Stimulated activated naive CD4-positive, alpha-beta T cell (primary cell): Measurements from ENCODE around the gene NABP2.
A peak's percentile ranks its signal among the peaks of the same experiment; 100 is the strongest.
"Not testable (repeated sequence)": the region's sequence is repeated elsewhere in the genome, so short reads cannot be mapped to it uniquely, and the experiment has no call there.

ENCODE experiments used
- DNase-seq, 6 experiments: peaks; one replicate each; lab custom pipeline; 2025; lab: John Stamatoyannopoulos, UW

NABP2 gene

DNA sequence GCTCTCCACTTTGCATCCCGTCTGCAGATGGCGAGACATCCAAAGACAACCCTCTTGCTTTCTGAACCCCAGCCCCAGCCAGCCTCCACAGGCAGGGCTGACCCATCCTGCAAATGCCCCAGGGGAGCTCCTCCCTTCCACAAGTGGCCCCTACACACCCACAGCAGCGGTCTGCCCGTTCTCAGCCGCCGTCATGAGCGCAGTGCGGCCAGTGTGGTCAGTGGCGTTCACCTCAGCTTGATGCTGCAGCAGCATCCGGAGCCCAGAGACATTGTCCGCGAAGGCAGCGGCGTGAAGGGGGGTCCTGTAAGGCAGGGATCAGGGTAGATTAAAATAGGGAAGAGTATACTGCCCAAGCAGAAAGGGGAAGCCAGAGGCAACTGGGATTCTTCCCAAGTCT is 20.4 kb downstream of the NABP2 start:
- no peak for DNase-seq

DNA sequence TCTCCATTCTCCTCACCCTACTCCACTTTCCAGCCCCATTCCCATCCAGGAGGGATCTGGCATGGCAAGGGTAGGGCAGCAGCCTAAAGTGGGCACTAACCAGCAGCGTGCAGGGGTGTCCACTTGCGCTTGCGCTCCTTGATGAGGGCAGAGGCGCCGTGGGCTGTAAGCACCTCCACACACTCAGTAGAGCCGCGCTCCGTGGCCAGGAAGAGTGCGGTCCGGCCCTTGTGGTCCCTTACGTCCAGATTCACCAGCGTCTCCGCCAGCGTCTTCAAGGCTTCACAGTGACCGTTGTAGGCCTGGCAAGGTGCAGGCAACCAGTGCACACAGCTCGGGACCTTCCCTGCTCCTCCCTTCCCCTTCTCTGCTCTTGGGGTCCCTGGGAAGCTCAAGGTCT is 23.8 kb downstream of the NABP2 start:
- no peak for DNase-seq

DNA sequence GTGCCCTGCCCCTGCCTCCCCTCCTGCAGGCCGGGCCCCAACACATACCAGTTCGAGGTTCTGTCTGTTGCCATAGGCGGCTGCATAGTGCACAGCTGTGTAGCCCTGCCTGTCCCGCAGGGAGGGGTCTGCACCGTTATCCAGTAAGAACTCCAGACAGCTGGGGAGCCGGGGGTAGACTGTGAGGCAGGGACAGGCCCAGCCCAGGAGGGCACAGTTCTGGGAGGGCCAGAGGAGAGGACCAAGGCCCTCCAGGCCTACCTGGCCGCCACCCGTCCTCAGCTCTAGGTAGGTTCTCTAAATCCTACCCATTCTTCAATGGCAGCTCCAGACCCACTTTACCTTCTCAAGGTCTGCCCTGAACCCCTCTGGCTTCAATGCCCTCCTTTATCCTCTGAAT is 24.6 kb downstream of the NABP2 start:
- DNase-seq = no peak

DNA sequence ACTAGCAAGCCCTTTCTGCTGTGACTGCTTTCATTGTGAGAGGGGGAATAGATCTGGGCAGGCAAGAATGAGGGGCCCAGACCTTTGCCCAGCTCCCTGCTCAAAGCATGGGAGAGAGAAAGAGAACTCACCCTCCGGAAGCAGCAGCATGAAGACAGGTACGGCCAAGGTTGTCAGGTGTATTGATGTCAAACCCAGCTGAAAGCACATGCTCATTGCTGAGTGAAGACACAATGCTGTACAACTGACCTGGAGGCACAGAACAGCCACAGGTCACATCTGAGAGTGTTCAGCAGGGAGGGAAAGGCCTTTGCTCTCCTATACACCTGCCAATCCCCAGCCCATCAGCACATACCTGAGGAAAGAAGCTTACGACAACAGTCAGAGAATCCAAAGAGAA is 28.5 kb downstream of the NABP2 start:
- DNase-seq = no peak

DNA sequence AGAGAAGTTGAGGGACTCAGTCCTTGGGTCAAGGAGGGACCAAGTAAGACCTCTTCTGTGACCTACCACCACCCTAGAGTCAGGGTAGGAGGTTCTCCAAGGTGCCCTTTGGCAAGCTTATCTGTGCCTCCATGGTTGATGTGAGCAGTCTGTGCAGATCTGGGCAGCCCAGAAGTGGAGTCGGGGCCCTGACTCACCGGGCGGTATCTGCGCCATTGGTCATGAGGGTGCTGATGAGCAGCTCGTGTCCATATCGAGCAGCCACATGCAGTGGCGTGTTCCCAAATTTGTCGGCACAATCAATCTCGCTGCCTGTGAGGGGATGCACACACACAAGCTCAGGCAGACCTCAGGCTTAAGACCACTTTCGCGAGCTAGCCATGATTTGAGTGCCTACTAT is 28.9 kb downstream of the NABP2 start:
- no peak for DNase-seq

DNA sequence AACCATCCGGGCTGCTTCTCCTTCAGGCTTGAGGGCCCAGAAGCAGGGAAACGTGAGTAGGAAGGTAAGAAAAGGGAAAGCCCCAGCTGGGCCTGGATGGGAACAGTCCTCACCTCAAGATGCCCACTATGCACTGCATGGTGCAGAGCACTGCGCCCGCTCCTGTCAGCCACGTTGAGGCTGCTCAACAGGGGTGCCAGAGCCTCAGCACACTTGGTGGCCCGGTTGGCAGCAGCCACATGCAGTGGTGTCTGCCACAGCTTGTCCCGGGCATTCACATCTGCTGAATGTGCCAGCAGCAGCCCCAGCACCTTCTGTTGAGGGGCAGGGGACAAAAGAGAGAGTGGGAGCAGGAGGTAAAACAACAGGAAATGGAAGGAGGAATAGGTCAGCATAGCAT is 31.5 kb downstream of the NABP2 start:
- DNase-seq = no peak

DNA sequence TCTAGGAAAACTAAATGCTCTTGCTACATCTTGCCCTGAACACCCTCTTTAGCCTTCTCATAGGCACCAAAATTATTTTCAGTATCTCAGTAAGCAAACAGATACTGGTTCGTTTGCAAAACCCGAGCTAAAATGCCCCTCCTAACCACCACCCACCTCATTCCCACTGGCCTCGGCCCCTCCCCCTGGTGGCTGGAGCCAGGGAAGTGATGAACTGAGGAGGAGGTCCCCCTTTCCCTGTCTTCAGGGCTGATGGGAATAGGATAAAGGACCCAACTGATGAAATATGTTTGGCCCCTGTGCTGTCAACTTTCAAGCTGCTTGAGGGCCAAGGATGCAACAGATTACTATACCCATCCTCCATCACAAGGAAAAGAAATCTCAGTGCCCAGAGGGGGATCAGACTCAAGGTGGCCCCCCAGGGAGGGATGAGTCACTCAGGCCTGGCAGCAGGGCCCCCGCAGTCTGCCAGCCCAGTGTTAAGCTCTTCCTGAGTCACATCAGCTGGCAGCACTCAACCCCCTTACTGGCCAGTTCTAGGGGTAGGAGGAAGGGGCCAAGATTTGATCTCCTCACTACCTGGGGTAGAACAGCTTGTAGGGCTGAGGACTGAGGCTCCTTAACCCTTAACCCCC is 32.3 kb downstream of the NABP2 start:
- no peak for DNase-seq

DNA sequence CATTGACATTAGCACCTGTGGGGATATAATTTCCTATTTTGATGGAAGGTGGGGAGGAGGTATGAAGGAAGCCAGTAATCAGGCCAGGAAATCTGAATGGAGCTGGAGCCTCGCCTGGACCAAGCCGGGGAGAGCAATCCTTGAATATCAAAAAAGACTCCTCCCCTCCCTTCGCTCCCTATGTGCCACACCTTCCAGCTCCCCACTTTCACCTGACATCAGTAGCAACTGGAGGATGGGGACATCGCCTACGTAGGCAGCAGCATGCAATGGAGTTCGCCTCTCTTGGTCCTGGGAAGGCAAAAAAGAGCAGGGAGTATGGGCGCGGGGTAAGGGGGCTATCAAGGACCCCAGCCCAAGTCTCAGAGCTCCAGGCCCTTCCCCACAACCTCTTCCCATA is 32.9 kb downstream of the NABP2 start:
- no peak for DNase-seq

DNA sequence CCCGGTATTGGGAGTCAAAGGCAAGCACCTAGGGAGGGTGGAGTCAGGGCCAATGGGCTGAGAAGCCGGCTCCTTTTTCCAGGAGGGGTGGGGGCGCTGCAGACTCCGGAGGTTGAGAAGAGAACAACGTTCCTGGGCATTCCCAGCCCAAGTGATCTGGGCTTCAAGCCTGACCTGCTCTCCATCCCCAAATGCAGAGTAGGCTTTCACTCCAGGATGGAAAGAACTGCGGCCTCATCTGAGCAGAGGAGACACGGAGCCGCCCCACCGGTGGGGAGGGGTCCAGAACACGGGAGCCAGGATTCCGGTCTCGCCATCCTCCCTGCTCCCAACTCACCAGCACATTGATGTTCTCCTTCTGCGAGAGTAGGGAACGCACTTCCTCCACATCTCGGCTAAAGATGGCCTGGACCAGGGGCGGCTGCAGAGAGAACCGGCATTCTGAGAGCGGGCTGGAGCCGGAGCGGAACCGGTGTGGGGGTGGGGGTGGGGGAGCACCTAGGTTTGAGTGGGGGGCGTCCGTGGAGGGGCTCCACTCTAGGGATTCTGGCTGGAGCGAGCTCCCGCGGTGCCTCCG is 33.4 kb downstream of the NABP2 start:
- peak in 1 of 6 experiments; percentile 25 for DNase-seq

DNA sequence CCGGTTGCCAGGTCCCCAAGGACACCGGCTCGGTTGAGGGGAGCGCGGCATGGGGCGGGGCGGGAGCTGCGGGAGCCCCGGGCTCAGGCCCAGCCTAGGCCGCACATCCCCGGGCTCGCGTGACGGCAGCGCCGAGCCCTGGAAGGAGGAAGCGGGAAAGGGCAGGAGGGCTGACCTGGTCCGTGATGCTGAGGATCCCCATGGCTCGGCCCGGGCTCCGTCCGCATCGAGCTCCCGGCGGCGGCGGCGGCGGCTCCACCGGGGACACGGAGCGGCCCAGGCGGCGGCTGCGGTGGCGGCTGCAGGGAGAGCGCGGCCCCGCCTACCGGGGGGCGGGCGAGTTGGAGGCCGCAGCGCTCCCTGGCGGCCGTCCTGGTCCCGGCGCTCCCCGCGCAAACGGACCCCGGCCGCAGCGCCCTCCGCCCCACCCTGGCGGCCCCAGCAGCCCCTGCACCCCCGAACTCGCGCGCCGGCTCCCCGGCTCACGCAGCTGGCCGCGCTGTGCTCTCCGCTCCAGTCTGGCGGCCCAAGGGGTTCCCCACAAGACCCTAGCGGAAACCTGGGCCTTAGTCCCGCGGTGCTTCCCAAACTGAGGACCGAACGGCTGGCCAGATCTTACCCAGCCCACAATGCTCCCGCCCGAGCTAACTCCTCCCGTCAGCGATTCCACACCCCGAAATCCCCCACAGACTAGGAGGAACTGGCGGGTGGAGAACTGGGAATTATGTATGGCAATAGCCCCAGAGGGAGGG is 34.1 kb downstream of the NABP2 start, which contains the start of gene ANKRD52:
Gene ANKRD52 (minus strand): TSS at position 317 of the 752 bp plus-strand sequence. CDS start 115 bp downstream, at position 202.
- DNase-seq = peak; percentile 62 to 90 (median 73)

DNA sequence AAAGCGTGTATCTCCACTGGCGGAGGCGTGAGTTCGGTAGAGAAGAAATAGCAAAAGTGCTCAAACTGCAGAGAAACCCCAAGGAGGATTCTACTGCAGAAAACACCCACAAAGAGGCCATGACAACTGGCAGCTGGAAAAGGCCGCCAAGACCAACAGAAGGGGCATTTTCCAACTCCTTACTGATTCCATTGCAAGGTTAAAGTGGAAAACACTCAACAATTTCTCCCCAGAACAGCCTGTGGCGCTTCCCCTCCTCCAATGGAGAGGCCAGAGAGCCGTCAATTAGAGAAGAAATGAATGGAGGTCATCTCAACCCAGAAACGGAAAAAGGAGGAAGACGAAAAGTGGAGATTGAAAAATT is 34.7 kb downstream of the NABP2 start:
- DNase-seq = no peak

DNA sequence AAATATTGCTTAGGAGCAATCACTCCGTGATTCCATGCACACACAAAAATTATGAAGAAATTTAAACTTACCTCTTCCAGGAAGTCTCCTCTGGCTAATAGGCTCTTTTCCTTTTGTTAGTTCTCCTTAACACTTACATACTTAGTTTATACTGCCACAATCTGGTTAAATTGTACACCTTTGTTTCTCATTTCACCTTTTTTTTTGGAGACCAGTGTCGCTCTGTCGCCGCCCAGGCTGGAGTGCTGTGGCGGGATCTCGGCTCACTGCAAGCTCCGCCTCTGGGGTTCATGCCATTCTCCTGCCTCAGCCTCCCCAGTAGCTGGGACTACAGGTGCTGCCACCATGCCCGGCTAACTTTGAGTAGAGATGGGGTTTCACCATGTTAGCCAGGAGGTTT is 36.2 kb downstream of the NABP2 start:
- DNase-seq = no peak

DNA sequence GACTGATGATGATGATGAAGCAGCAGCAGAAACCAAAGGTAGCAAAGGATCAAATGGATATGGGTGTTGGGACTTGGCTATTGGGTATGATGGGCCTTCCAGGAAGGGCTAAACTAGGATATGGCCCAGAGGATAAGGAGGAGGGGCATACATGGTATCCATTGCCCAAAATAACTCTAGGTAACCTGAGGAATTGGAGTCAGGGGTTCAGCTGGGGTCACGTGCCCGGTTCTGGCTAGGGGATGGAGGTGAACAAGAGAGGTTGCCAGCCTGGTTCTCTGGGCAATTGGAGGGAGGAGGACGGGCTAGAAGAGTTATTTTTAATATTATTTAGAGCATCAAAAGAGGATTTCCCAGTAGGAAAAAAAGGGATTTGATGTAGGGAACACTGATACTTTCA is 36.8 kb downstream of the NABP2 start:
- DNase-seq = no peak

DNA sequence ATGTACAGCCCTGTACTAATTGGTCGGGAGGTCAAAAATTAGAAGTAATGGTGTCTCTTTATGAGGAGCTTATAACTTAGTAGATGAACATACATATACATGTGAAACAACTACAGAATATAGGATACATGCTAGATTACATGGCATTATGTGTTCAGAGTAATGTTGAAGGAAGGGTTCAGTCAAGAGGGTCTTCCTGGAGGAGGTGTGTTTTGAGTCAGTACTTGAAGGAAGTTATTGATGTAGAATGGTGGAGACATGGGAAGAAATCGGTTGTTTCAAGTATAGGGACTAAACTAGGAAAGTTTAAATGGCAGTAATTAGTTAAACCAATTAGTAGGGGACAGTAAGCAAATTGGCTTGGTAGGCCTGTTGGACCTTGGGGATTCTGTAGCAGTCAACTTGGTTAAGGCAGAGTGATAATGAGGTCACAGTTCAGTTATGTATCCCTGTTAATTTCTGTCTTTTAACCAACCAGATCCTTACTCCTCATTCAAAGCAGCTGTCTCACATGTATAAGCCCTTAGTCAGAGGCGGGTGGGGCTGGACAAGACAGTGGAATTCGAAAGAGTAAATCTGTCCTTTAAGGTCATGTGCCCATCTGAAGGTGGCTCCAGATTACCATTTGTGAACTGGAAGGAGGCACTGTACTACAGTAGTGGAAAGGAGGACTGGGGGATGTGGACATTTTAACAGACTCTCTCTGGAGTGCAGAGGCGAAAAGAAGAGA is 37.5 kb downstream of the NABP2 start:
- no peak for DNase-seq

DNA sequence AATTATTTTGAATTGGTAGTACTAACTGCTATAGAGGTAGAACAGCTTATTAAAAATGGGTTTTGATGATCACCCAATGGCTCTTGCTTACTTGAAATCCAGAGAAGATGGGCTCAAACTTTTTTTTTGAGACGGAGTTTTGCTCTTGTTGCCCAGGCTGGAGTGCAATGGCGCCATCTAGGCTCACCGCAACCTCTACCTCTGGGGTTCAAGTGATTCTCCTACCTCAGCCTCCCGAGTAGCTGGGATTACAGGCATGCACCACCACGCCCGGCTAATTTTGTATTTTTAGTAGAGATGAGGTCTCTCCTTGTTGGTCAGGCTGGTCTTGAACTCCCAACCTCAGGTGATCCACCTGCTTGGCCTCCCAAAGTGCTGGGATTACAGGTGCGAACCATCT is 38.8 kb downstream of the NABP2 start:
- DNase-seq = not testable (repeated sequence)

DNA sequence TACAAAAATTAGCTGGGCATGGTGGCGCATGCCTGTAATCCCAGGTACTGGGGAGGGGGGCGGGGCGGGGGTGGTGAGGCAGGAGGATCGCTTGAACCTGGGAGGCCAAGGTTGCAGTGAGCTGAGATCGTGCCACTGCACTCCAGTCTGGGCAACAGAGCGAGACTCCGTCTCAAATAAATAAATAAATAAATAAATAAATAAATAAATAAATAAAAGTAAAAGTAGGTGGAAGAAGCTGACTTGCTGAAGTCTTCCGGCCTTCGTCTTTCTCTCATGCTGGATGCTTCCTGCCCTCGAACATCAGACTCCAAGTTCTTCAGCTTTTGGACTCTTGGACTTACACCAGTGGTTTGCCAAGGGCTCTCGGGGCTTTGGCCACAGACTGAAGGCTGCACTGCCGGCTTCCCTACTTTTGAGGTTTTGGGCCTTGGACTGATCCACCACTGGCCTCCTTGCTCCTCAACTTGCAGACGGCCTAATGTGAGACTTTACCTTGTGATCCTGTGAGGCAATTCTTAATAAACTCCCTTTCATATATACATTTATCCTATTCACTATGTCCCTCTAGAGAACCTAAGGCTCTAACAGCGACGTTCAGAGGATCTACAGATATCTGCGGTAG is 42.0 kb downstream of the NABP2 start:
- not testable (repeated sequence) for DNase-seq

DNA sequence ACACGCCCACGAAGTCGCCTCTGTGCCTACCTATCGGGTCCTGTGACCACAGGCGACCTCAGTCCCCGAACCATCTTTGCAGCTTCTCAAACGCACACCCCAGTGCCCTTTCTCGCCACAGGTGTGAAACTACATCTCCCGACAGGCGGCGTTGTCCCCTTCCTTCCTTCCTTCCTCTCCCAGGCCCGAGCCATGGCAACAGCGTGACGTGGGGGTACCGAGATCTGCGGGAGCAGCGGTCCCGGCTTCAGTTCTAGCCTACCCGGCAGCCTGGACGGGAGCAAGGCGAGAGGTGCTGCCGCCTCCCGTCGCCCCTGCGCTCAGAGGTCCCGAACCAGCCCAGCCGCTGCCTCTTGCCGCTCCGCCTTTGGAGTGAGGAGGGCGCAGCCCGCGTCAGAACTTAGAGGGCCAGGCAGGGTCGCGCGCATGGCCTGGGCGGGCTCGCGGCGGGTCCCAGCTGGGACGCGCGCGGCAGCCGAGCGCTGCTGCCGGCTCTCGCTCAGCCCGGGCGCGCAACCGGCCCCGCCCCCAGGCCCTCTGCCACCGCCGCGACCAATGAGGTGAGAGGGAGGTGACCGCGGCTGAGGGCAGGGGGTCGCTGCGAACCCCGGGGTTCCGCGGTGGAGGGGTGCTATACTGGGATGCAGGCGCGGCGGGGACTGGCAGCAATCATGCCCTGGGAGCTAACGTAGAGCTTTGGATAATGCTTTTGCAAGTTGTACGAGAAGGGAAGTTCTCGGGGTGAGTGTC is 42.7 kb downstream of the NABP2 start, which contains the start of gene COQ10A:
Gene COQ10A (plus strand): TSS at position 250 of the 750 bp plus-strand sequence. CDS start 177 bp downstream, at position 427.
- peak; percentile 83 to 93 (median 88) for DNase-seq

DNA sequence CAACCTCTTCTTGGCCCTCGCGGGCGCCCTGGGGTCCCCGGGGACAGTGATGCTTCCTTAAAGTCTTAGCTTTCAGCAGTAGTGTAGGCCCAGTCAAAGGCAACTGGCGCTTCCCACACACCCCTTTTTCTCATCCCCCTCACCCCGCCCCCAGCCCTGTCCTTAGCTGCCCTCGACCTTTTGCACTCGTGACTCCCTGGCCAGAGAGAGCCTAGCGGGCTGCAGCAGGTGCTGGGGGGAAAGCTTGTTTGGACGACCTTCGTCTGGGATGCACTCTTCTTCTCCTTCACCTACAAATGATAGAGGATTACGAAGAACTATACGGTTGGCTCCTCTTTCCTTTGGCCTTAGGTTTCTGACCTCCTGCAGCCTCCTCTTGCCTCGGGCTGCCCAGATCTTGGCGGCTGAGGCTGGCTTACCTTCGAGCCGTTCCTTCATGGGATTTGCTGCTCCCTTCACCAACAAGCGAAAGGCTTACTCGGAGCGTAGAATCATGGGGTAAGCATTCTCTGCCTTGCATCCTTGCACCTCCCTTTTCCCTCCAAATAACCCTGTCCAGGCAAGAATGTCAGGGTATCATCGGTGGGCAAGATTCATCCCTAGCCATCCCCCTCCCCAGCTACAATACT is 43.4 kb downstream of the NABP2 start:
- no peak for DNase-seq

DNA sequence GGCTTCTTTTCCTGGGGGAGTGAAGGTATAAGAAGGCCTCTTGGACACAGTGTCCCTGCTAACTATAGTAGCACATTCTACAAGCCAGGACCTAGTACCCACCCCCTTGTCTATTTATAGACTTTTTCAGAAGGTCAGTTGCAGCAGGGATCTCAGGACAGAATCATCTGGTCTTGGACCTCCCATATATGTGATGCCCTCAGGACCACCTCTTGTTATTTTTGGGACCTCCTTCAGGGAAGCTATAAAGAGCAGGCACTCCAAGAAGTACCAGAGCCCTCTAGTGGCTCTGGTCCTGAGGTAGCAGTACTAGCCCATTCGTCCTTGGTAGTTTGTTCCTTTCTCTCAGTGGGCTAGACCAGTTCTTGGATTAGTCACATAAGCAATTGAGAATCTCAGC is 46.9 kb downstream of the NABP2 start:
- peak in 1 of 6 experiments; percentile 5 for DNase-seq

DNA sequence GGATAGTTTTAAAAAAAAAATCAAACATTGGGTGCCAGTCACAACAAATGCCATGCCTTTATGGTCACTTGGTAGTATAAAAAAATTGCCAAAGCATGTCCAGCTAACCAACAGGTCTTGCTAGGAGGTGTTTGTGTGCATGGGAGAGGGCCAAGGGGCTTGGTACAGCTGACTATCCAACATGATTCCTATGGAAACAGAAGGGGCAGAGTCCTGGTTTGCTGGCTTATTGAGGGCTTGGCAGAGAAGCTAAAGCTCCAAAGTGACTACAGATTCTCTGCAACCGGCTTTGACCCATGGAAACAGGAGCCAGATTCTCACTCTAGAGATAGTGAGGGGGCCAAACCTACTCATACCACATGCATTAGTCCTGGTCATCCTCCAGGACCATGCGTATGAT is 48.3 kb downstream of the NABP2 start:
- not testable (repeated sequence) for DNase-seq

DNA sequence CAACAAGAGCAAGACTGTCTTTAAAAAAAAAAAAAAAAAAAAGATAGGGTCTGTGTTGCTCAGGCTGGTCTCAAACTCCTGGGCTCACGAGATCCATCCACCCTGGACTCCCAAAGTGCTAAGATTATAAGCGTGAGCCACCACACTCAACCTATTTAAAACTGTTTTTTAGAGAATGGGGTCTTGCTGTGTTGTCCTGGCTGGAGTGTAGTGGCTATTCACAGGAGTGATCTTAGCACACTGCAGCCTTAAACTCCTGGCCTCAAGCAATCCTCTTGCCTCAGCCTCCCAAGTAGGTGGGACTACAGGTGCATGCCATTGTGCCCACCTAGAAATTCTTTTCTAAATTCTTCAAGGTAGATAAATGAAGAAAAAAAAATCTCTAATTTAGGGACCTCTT is 50.2 kb downstream of the NABP2 start:
- DNase-seq = no peak
